Measurements from ENCODE around the gene KATNAL2. TPM values are rescaled to one million over a fixed set of nuclear protein-coding genes. Genes with fewer than 3 reads are reported as not detected.

Gene KATNAL2
- total RNA-seq, 2 donors from 2014 or later = 5.6 to 5.7 TPM

- no peak for DNase-seq (ENCODE audit: low spot score)
- no peak for ATAC-seq (ENCODE audit: insufficient number of reproducible peaks, low FRiP score, low read depth)
- Histone ChIP-seq H3K27ac (no peak overlapping the region), H3K36me3 (no peaks in the 10 kb centered on the region), H3K4me3 (no peak overlapping the region), H3K9me3 (no peaks in the 10 kb centered on the region), H3K27me3 (replicated peaks; ENCODE audit: insufficient read depth) (no peaks in the 10 kb centered on the region), H3K4me1 (ENCODE audit: control insufficient read depth in 1 of 2, low read depth in 2 of 2) (peaks cover 3 to 18% of the 10 kb centered on the region in 2 donors)
- no peak for TF ChIP-seq CTCF (IDR thresholded peaks at IDR 0.05)
These were observed 22.7 kb downstream of the KATNAL2 start for GRCh38 chr18:46939998-46940571.

GRCh38 chr18:46942646-46943045 lies 25.2 kb downstream of the KATNAL2 start:
- peaks cover 3 to 18% of the 10 kb centered on the region in 2 donors for H3K4me1 ChIP-seq (ENCODE audit: control insufficient read depth in 1 of 2, low read depth in 2 of 2)
- no peaks in the 10 kb centered on the region for H3K9me3 ChIP-seq
- H3K36me3 ChIP-seq = no peaks in the 10 kb centered on the region
- no peak overlapping the region for H3K4me3 ChIP-seq
- H3K27ac ChIP-seq = no peak overlapping the region
- TF ChIP-seq CTCF (IDR thresholded peaks at IDR 0.05) = no peak
- DNase-seq (ENCODE audit: low spot score) (no peak), ATAC-seq (ENCODE audit: insufficient number of reproducible peaks, low FRiP score, low read depth) (no peak)
- no peaks in the 10 kb centered on the region for H3K27me3 ChIP-seq (replicated peaks; ENCODE audit: insufficient read depth)

GRCh38 chr18:46946656-46947282 lies 29.4 kb downstream of the KATNAL2 start:
- Histone ChIP-seq H3K4me3 (peak overlapping the region; percentile 84), H3K36me3 (no peaks in the 10 kb centered on the region), H3K4me1 (ENCODE audit: control insufficient read depth in 1 of 2, low read depth in 2 of 2) (no peaks in the 10 kb centered on the region), H3K27ac (no peak overlapping the region), H3K9me3 (no peaks in the 10 kb centered on the region), H3K27me3 (replicated peaks; ENCODE audit: insufficient read depth) (no peaks in the 10 kb centered on the region)
- peak; percentile 30 for DNase-seq (ENCODE audit: low spot score)
- no peak for TF ChIP-seq CTCF (IDR thresholded peaks at IDR 0.05)
- ATAC-seq (ENCODE audit: insufficient number of reproducible peaks, low FRiP score, low read depth) = peak; percentile 86

GRCh38 chr18:46950064-46950656 lies 32.8 kb downstream of the KATNAL2 start:
- H3K4me1 ChIP-seq (ENCODE audit: control insufficient read depth in 1 of 2, low read depth in 2 of 2) = no peaks in the 10 kb centered on the region
- no peak for ATAC-seq (ENCODE audit: insufficient number of reproducible peaks, low FRiP score, low read depth)
- no peak overlapping the region for H3K4me3 ChIP-seq
- no peaks in the 10 kb centered on the region for H3K36me3 ChIP-seq
- H3K27me3 ChIP-seq (replicated peaks; ENCODE audit: insufficient read depth) = no peaks in the 10 kb centered on the region
- no peak overlapping the region for H3K27ac ChIP-seq
- no peaks in the 10 kb centered on the region for H3K9me3 ChIP-seq
- no peak for TF ChIP-seq CTCF (IDR thresholded peaks at IDR 0.05)
- no peak for DNase-seq (ENCODE audit: low spot score)

- no peak for ATAC-seq (ENCODE audit: insufficient number of reproducible peaks, low FRiP score, low read depth)
These were observed 35.8 kb downstream of the KATNAL2 start for GRCh38 chr18:46953195-46953594.

More at GRCh38 chr18:46953195-46953594, 35.8 kb downstream of the KATNAL2 start:
- no peak for DNase-seq (ENCODE audit: low spot score)
- TF ChIP-seq CTCF (IDR thresholded peaks at IDR 0.05) = no peak
- H3K4me3 ChIP-seq = no peak overlapping the region
- H3K27me3 ChIP-seq (replicated peaks; ENCODE audit: insufficient read depth) = no peaks in the 10 kb centered on the region
- H3K4me1 ChIP-seq (ENCODE audit: control insufficient read depth in 1 of 2, low read depth in 2 of 2) = no peaks in the 10 kb centered on the region
- H3K27ac ChIP-seq = no peak overlapping the region
- H3K36me3 ChIP-seq = no peaks in the 10 kb centered on the region
- H3K9me3 ChIP-seq = no peaks in the 10 kb centered on the region

Measured in thoracic aorta (tissue), 2 donors.